ENCODE results near the gene ZFYVE28.

Gene ZFYVE28

GRCh38 chr4:2343476-2343875 lies 75.0 kb downstream of the ZFYVE28 start:
- DNase-seq, result no peak

- DNase-seq, result no peak
These were observed 76.4 kb downstream of the ZFYVE28 start for GRCh38 chr4:2341911-2342652.

GRCh38 chr4:2341261-2341841 lies 77.1 kb downstream of the ZFYVE28 start:
- no peak for DNase-seq

GRCh38 chr4:2340272-2341061 lies 78.0 kb downstream of the ZFYVE28 start:
- no peak for DNase-seq

GRCh38 chr4:2339458-2340271 lies 78.8 kb downstream of the ZFYVE28 start:
- no peak for DNase-seq

GRCh38 chr4:2338754-2339457 lies 79.5 kb downstream of the ZFYVE28 start:
- DNase-seq, result no peak

- DNase-seq, result no peak
These were observed 80.5 kb downstream of the ZFYVE28 start for GRCh38 chr4:2337896-2338295.

GRCh38 chr4:2337131-2337723 lies 81.2 kb downstream of the ZFYVE28 start:
- no peak for DNase-seq

GRCh38 chr4:2336659-2337058 lies 81.8 kb downstream of the ZFYVE28 start:
- no peak for DNase-seq

GRCh38 chr4:2335729-2336101 lies 82.7 kb downstream of the ZFYVE28 start:
- DNase-seq, result no peak

GRCh38 chr4:2334826-2335728 lies 83.4 kb downstream of the ZFYVE28 start:
- DNase-seq, result no peak

- DNase-seq, result no peak
These were observed 84.4 kb downstream of the ZFYVE28 start for GRCh38 chr4:2333916-2334644.

GRCh38 chr4:2333356-2333841 lies 85.0 kb downstream of the ZFYVE28 start:
- no peak for DNase-seq

GRCh38 chr4:2332976-2333319 lies 85.5 kb downstream of the ZFYVE28 start:
- no peak for DNase-seq

- DNase-seq, result no peak
These were observed 86.1 kb downstream of the ZFYVE28 start for GRCh38 chr4:2332201-2332975.

GRCh38 chr4:2331519-2332200 lies 86.8 kb downstream of the ZFYVE28 start:
- DNase-seq, result no peak

- DNase-seq, result no peak
These were observed 87.4 kb downstream of the ZFYVE28 start for GRCh38 chr4:2331043-2331420.

All from CD4-positive, alpha-beta T cell treated with Interleukin-17A for 1 hour (primary cell).